Measurements from ENCODE around the gene GNE. TPM values are rescaled to one million over a fixed set of nuclear protein-coding genes. Genes with fewer than 3 reads are reported as not detected.

GNE gene
- total RNA-seq, 1 donor from 2014 or later, result 19.3 TPM

- CTCF ChIA-PET, result no interaction called here
- ATAC-seq (ENCODE audit: low read depth), result no peak
- no peaks in the 10 kb centered on the region for H3K36me3 Mint-ChIP-seq (ENCODE audit: low read depth)
- no peaks in the 10 kb centered on the region for H3K4me1 Mint-ChIP-seq
- H3K27me3 Mint-ChIP-seq, result no peaks in the 10 kb centered on the region
- intact Hi-C loops (cut with micrococcal nuclease), result no loop called here
- POLR2A ChIA-PET, result interaction anchor here (1.6 kb wide), 1 partner anchor 10 kb away, joined by 5 read pairs; the partner anchor contains the start of gene GNE
- no peak for TF ChIP-seq CTCF (IDR thresholded peaks at IDR 0.05)
- no peak overlapping the region for H3K4me3 Mint-ChIP-seq
- H3K9me3 Mint-ChIP-seq, result no peaks in the 10 kb centered on the region
- DNase-seq, result no peak
- H3K27ac Mint-ChIP-seq, result no peak overlapping the region
Measured at GRCh38 chr9:36268007-36268427, 9.8 kb upstream of the GNE start.

- Mint-ChIP-seq H3K27ac (no peak overlapping the region), H3K27me3 (no peaks in the 10 kb centered on the region), H3K9me3 (no peaks in the 10 kb centered on the region), H3K36me3 (ENCODE audit: low read depth) (no peaks in the 10 kb centered on the region), H3K4me3 (no peak overlapping the region), H3K4me1 (no peaks in the 10 kb centered on the region)
- ChIA-PET POLR2A (no interaction called here), CTCF (no interaction called here)
- intact Hi-C loops (cut with micrococcal nuclease), result no loop called here
- no peak for ATAC-seq (ENCODE audit: low read depth)
- TF ChIP-seq CTCF (IDR thresholded peaks at IDR 0.05), result no peak
- no peak for DNase-seq
Measured at GRCh38 chr9:36264896-36265295, 6.6 kb upstream of the GNE start.

GRCh38 chr9:36263683-36264082, 5.4 kb upstream of the GNE start:
- TF ChIP-seq CTCF (IDR thresholded peaks at IDR 0.05), result no peak
- DNase-seq, result no peak
- H3K27ac Mint-ChIP-seq, result no peak overlapping the region
- peaks cover 3% of the 10 kb centered on the region for H3K4me1 Mint-ChIP-seq
- POLR2A ChIA-PET, result no interaction called here
- intact Hi-C loops (cut with micrococcal nuclease), result no loop called here
- H3K9me3 Mint-ChIP-seq, result no peaks in the 10 kb centered on the region
- CTCF ChIA-PET, result no interaction called here
- no peak for ATAC-seq (ENCODE audit: low read depth)
- peaks cover under 1% of the 10 kb centered on the region for H3K36me3 Mint-ChIP-seq (ENCODE audit: low read depth)
- no peaks in the 10 kb centered on the region for H3K27me3 Mint-ChIP-seq
- no peak overlapping the region for H3K4me3 Mint-ChIP-seq

- H3K36me3 Mint-ChIP-seq (ENCODE audit: low read depth), result peaks cover 5% of the 10 kb centered on the region
- no peak for ATAC-seq (ENCODE audit: low read depth)
- peaks cover 16% of the 10 kb centered on the region for H3K4me1 Mint-ChIP-seq
- POLR2A ChIA-PET, result interaction anchor here (0.5 to 2.4 kb wide), 7 partner anchors 10 to 229 kb away, joined by 3 to 18 read pairs (median 3); partner anchors contain the start of gene CLTA
- H3K9me3 Mint-ChIP-seq, result no peaks in the 10 kb centered on the region
- TF ChIP-seq CTCF (IDR thresholded peaks at IDR 0.05), result no peak
- H3K27me3 Mint-ChIP-seq, result no peaks in the 10 kb centered on the region
- peak overlapping the region; percentile 95 for H3K4me3 Mint-ChIP-seq
- peak overlapping the region; percentile 92 for H3K27ac Mint-ChIP-seq
- intact Hi-C loops (cut with micrococcal nuclease), result loop anchor here (1.0 to 5.0 kb wide), 5 partner anchors 69 to 507 kb away; partner anchors contain the start of genes CLTA and RNF38
- CTCF ChIA-PET, result interaction anchor here (1.7 kb wide), 1 partner anchor 68 kb away, joined by 4 read pairs; no protein-coding TSS in a partner anchor
- DNase-seq, result no peak
Measured at GRCh38 chr9:36258996-36259533, 817 bp upstream of the GNE start.

GRCh38 chr9:36251428-36251827, 6.8 kb downstream of the GNE start:
- ATAC-seq (ENCODE audit: low read depth), result no peak
- ChIA-PET POLR2A (interaction anchor here (0.6 kb wide), 1 partner anchor 53 kb away, joined by 8 read pairs; no protein-coding TSS in a partner anchor), CTCF (interaction anchor here (6.7 kb wide), 1 partner anchor 78 kb away, joined by 51 read pairs; no protein-coding TSS in a partner anchor)
- Mint-ChIP-seq H3K4me3 (no peak overlapping the region), H3K27ac (no peak overlapping the region), H3K27me3 (no peaks in the 10 kb centered on the region), H3K4me1 (peaks cover 28% of the 10 kb centered on the region), H3K36me3 (ENCODE audit: low read depth) (peaks cover 22% of the 10 kb centered on the region), H3K9me3 (no peaks in the 10 kb centered on the region)
- no peak for DNase-seq
- intact Hi-C loops (cut with micrococcal nuclease), result no loop called here
- no peak for TF ChIP-seq CTCF (IDR thresholded peaks at IDR 0.05)
